Measurements from ENCODE around the gene ZNF502.

Gene ZNF502

GRCh38 chr3:44771424-44772098 lies 59.1 kb downstream of the ZNF502 start:
- DNase-seq: no peak

GRCh38 chr3:44772099-44772442 lies 59.6 kb downstream of the ZNF502 start:
- no peak for DNase-seq

Measured in right forelimb (tissue), 1 donor.